Measurements from ENCODE around the gene HPCA.

GRCh38 chr1:32859915-32860314 is 26.4 kb upstream of the HPCA start:
- TF ChIP-seq ZNF670 (CRISPR knock-in tag; IDR thresholded peaks at IDR 0.05; ENCODE audit: borderline replicate concordance) (no peak), DR1 (CRISPR knock-in tag; IDR thresholded peaks at IDR 0.05) (no peak), ZFP41 (CRISPR knock-in tag; IDR thresholded peaks at IDR 0.05; ENCODE audit: borderline replicate concordance) (no peak), CTCF (CRISPR knock-in tag; IDR thresholded peaks at IDR 0.05) (no peak), ATAD3A (CRISPR knock-in tag; IDR thresholded peaks at IDR 0.05) (no peak), HNRNPLL (IDR thresholded peaks at IDR 0.05; ENCODE audit: low read depth, low read length, poor library complexity, severe bottlenecking) (no peak), ZNF407 (CRISPR knock-in tag; IDR thresholded peaks at IDR 0.05; ENCODE audit: not compliant biosample characterization) (no peak)
